Measurements from ENCODE around the gene KCNN1. TPM values are rescaled to one million over a fixed set of nuclear protein-coding genes. Genes with fewer than 3 reads are reported as not detected.
"Not testable (repeated sequence)": the region's sequence is repeated elsewhere in the genome, so short reads cannot be mapped to it uniquely, and the experiment has no call there.

KCNN1 gene
- total RNA-seq, 4 donors from 2014 or later = 0.22 TPM; not detected in 3

- no peaks in the 10 kb centered on the region for H3K4me1 ChIP-seq
- H3K4me3 ChIP-seq (replicated peaks in 1 of 3) = no peak overlapping the region
- no peaks in the 10 kb centered on the region for H3K27me3 ChIP-seq
- H3K27ac ChIP-seq = no peak overlapping the region
- TF ChIP-seq POLR2A (IDR thresholded peaks at IDR 0.05) (no peak), CTCF (IDR thresholded peaks at IDR 0.05) (no peak)
- 84 to 86% methylated on average over 4 of the region's 4 CpGs for WGBS, 2 donors
- H3K9me3 ChIP-seq = no peaks in the 10 kb centered on the region
- intact Hi-C loops (cut with DNase I) = no loop called here
- no peak for DNase-seq
- no peaks in the 10 kb centered on the region for H3K36me3 ChIP-seq
These were observed 10.1 kb downstream of the KCNN1 start for GRCh38 chr19:17977021-17977420.

GRCh38 chr19:17977488-17977887 is 10.6 kb downstream of the KCNN1 start:
- H3K36me3 ChIP-seq = no peaks in the 10 kb centered on the region
- 82% methylated on average over 7 of the region's 7 CpGs for WGBS, 2 donors
- intact Hi-C loops (cut with DNase I) = no loop called here
- no peaks in the 10 kb centered on the region for H3K4me1 ChIP-seq
- H3K27ac ChIP-seq = no peak overlapping the region
- no peaks in the 10 kb centered on the region for H3K9me3 ChIP-seq
- H3K27me3 ChIP-seq = no peaks in the 10 kb centered on the region
- no peak for DNase-seq
- TF ChIP-seq CTCF (IDR thresholded peaks at IDR 0.05) (no peak), POLR2A (IDR thresholded peaks at IDR 0.05) (no peak)
- no peak overlapping the region for H3K4me3 ChIP-seq (replicated peaks in 1 of 3)

- H3K27ac ChIP-seq = no peak overlapping the region
- 94 to 96% methylated on average over 27 to 38 of the region's 38 CpGs for WGBS, 2 donors
- H3K4me1 ChIP-seq = no peaks in the 10 kb centered on the region
- no peaks in the 10 kb centered on the region for H3K27me3 ChIP-seq
- no peaks in the 10 kb centered on the region for H3K9me3 ChIP-seq
- no peak for DNase-seq
- no peaks in the 10 kb centered on the region for H3K36me3 ChIP-seq
- H3K4me3 ChIP-seq (replicated peaks in 1 of 3) = no peak overlapping the region
- intact Hi-C loops (cut with DNase I) = loop anchor here (10.0 kb wide), 1 partner anchor 397 kb away; no protein-coding TSS in a partner anchor
- no peak for TF ChIP-seq POLR2A (IDR thresholded peaks at IDR 0.05)
- no peak for TF ChIP-seq CTCF (IDR thresholded peaks at IDR 0.05)
These were observed 14.7 kb downstream of the KCNN1 start for GRCh38 chr19:17981611-17982010.

GRCh38 chr19:17982430-17982829 is 15.5 kb downstream of the KCNN1 start:
- no peaks in the 10 kb centered on the region for H3K4me1 ChIP-seq
- DNase-seq = no peak
- H3K9me3 ChIP-seq = no peaks in the 10 kb centered on the region
- H3K36me3 ChIP-seq = no peaks in the 10 kb centered on the region
- TF ChIP-seq POLR2A (IDR thresholded peaks at IDR 0.05) (no peak), CTCF (IDR thresholded peaks at IDR 0.05) (no peak)
- intact Hi-C loops (cut with DNase I) = loop anchor here (10.0 kb wide), 1 partner anchor 398 kb away; no protein-coding TSS in a partner anchor
- no peak overlapping the region for H3K27ac ChIP-seq
- no peak overlapping the region for H3K4me3 ChIP-seq (replicated peaks in 1 of 3)
- no peaks in the 10 kb centered on the region for H3K27me3 ChIP-seq
- 57 to 80% methylated on average over 9 to 19 of the region's 22 CpGs for WGBS, 2 donors

- TF ChIP-seq CTCF (IDR thresholded peaks at IDR 0.05) (no peak), POLR2A (IDR thresholded peaks at IDR 0.05) (no peak)
- DNase-seq = no peak
- no peaks in the 10 kb centered on the region for H3K9me3 ChIP-seq
- no peaks in the 10 kb centered on the region for H3K4me1 ChIP-seq
- no peaks in the 10 kb centered on the region for H3K36me3 ChIP-seq
- no peak overlapping the region for H3K4me3 ChIP-seq (replicated peaks in 1 of 3)
- intact Hi-C loops (cut with DNase I) = loop anchor here (10.0 kb wide), 1 partner anchor 400 kb away; no protein-coding TSS in a partner anchor
- no peaks in the 10 kb centered on the region for H3K27me3 ChIP-seq
- 66 to 80% methylated on average over 13 to 17 of the region's 17 CpGs for whole genome bisulfite sequencing, 2 donors
- H3K27ac ChIP-seq = no peak overlapping the region
These were observed 18.3 kb downstream of the KCNN1 start for GRCh38 chr19:17985037-17985818.

GRCh38 chr19:17986569-17986968 is 19.7 kb downstream of the KCNN1 start:
- not testable (repeated sequence) for H3K4me1 ChIP-seq; H3K9me3 ChIP-seq; DNase-seq; H3K36me3 ChIP-seq; H3K27ac ChIP-seq; H3K27me3 ChIP-seq; H3K4me3 ChIP-seq (replicated peaks in 1 of 3)
- 86 to 90% methylated on average over 8 of the region's 8 CpGs for WGBS, 2 donors
- intact Hi-C loops (cut with DNase I) = loop anchor here (10.0 kb wide), 1 partner anchor 402 kb away; no protein-coding TSS in a partner anchor

Data from thyroid gland (tissue), 4 donors.